CD14-positive monocyte (primary cell): ENCODE results near the gene TBC1D16. TPM values are rescaled to one million over a fixed set of nuclear protein-coding genes. Genes with fewer than 3 reads are reported as not detected.

ENCODE experiments used
- DNase-seq, 3 donors: peaks; one replicate each; pipeline ENCODE4 v3.0.0-alpha.2; 2011 to 2022
- H2AFZ ChIP-seq: 2 replicates; pipeline ENCODE4 v1.6.0; 2012; ENCODE audit warnings: mild to moderate bottlenecking, low read depth, low read length, inconsistent platforms; ENCODE audit not compliant: insufficient read depth, poor library complexity, severe bottlenecking
- H3K27ac ChIP-seq, 2 donors: 1 replicate in 1 of 2; 2 replicates in 1 of 2; pipeline ENCODE4 v1.5.1; 2012 to 2013; ENCODE audit warnings: low read length in 2 of 2, control low read depth in 1 of 2, inconsistent platforms in 1 of 2, low read depth in 1 of 2, mild to moderate bottlenecking in 1 of 2
- H3K27me3 ChIP-seq, 2 donors: one replicate each; pipeline versions ENCODE4 v1.6.0 to v1.6.1; 2011 to 2013; ENCODE audit warnings: low read length in 2 of 2; ENCODE audit not compliant: control insufficient read depth in 2 of 2, insufficient read depth in 2 of 2
- H3K36me3 ChIP-seq, 2 donors: replicated peaks in 1 of 2; 1 replicate in 1 of 2; 2 replicates in 1 of 2; pipeline versions ENCODE4 v1.5.1 to v1.6.1; 2012 to 2013; ENCODE audit warnings: low read length in 2 of 2, control low read depth in 1 of 2, inconsistent platforms in 1 of 2, mild to moderate bottlenecking in 1 of 2; ENCODE audit not compliant: insufficient read depth in 2 of 2, control insufficient read depth in 1 of 2
- H3K4me1 ChIP-seq, 2 donors: 1 replicate in 1 of 2; 2 replicates in 1 of 2; pipeline versions ENCODE4 v1.5.1 to v1.6.1; 2012 to 2013; ENCODE audit warnings: low read length in 2 of 2, control low read depth in 1 of 2, inconsistent platforms in 1 of 2, mild to moderate bottlenecking in 1 of 2, moderate library complexity in 1 of 2; ENCODE audit not compliant: insufficient read depth in 2 of 2, control insufficient read depth in 1 of 2
- H3K4me2 ChIP-seq: replicated peaks from 2 replicates; pipeline ENCODE3; 2012; ENCODE audit warnings: low read length, moderate library complexity, mild to moderate bottlenecking; ENCODE audit not compliant: poor library complexity, severe bottlenecking; ENCODE audit errors: extremely low read depth
- H3K4me3 ChIP-seq, 3 experiments: fragments of 200-600 bp in 1 of 3; sonication (generic) in 1 of 3; replicated peaks in 1 of 3; 1 replicate in 2 of 3; 2 replicates in 1 of 3; pipeline ENCODE4 v1.5.1; 2011 to 2013; ENCODE audit warnings: low read length in 3 of 3, mild to moderate bottlenecking in 3 of 3, control low read depth in 2 of 3, low read depth in 2 of 3, inconsistent platforms in 1 of 3, moderate library complexity in 1 of 3
- H3K79me2 ChIP-seq: 2 replicates; pipeline ENCODE4 v1.6.0; 2012; ENCODE audit warnings: mild to moderate bottlenecking, control low read depth, inconsistent platforms, low read length, moderate library complexity; ENCODE audit not compliant: insufficient read depth
- H3K9ac ChIP-seq: 2 replicates; pipeline ENCODE4 v1.6.0; 2017; ENCODE audit warnings: low read length, mild to moderate bottlenecking; ENCODE audit not compliant: insufficient read depth, poor library complexity, severe bottlenecking
- H3K9me3 ChIP-seq, 2 donors: replicated peaks in 1 of 2; 1 replicate in 1 of 2; 2 replicates in 1 of 2; pipeline versions ENCODE4 v1.5.1 to v1.6.1; 2012 to 2013; ENCODE audit warnings: low read length in 2 of 2, control low read depth in 1 of 2; ENCODE audit not compliant: control insufficient read depth in 1 of 2, insufficient read depth in 1 of 2
- H4K20me1 ChIP-seq: 2 replicates; pipeline ENCODE4 v1.6.0; 2012; ENCODE audit warnings: mild to moderate bottlenecking, low read length, control low read depth, moderate library complexity; ENCODE audit not compliant: insufficient read depth
- H3K27ac Mint-ChIP-seq, 7 donors: one replicate each; pipeline ENCODE4 v1.8.0; 2020; ENCODE audit warnings: mild to moderate bottlenecking in 7 of 7, mixed read lengths in 7 of 7, moderate library complexity in 6 of 7, inconsistent platforms in 2 of 7
- H3K27me3 Mint-ChIP-seq, 3 donors: one replicate each; pipeline ENCODE4 v1.8.0; 2021 to 2022; ENCODE audit warnings: low read depth in 3 of 3, mild to moderate bottlenecking in 3 of 3, mixed read lengths in 3 of 3, moderate library complexity in 3 of 3, inconsistent platforms in 1 of 3
- H3K36me3 Mint-ChIP-seq, 2 donors: one replicate each; pipeline ENCODE4 v1.8.0; 2020; ENCODE audit warnings: mixed read lengths in 2 of 2, inconsistent platforms in 1 of 2, mild to moderate bottlenecking in 1 of 2
- H3K4me1 Mint-ChIP-seq: one replicate; pipeline ENCODE4 v1.8.0; 2020; ENCODE audit warnings: mild to moderate bottlenecking, mixed read lengths
- H3K4me3 Mint-ChIP-seq, 2 donors: one replicate each; pipeline ENCODE4 v1.8.0; 2020; ENCODE audit warnings: mild to moderate bottlenecking in 2 of 2, mixed read lengths in 2 of 2, moderate library complexity in 1 of 2
- H3K9me3 Mint-ChIP-seq, 7 donors: one replicate each; pipeline ENCODE4 v1.8.0; 2020 to 2022; ENCODE audit warnings: mixed read lengths in 7 of 7, mild to moderate bottlenecking in 6 of 7, moderate library complexity in 6 of 7, inconsistent platforms in 2 of 7
- WGBS: methylation state at CpG from one replicate; pipeline ENCODE4 v1.1.5; 2013; ENCODE audit warnings: missing lambda C conversion rate; ENCODE audit not compliant: insufficient coverage; 5-methylcytosine and 5-hydroxymethylcytosine counted together
- intact Hi-C, 2 donors: fragments of 100-400 bp; cut with micrococcal nuclease; formaldehyde crosslinking; loops; one replicate each; pipeline versions ENCODE4 v1.15.0 to v1.15.1; 2023
- polyA plus RNA-seq, 3 donors: library from polyadenylated mRNA; depleted of rRNA in 1 of 3; unstranded in 2 of 3; stranded (reverse) in 1 of 3; fragments of 300-500 nt in 2 of 3; fragments of >200 nt in 1 of 3; fragmentation: Illumina TruSeq in 2 of 3; gene quantifications; 1 replicate in 2 of 3; 2 replicates in 1 of 3; pipeline ENCODE4 v1.2.3, GENCODE V29; 2012 to 2021
- TF ChIP-seq, protein P1 (sequence below): fragments of 200-600 bp; IDR thresholded peaks from one replicate; pipeline ENCODE4 v1.8.0; 2022; ENCODE audit warnings: antibody characterized with exemption, mild to moderate bottlenecking

Gene TBC1D16
- polyA plus RNA-seq, 3 donors, result 0.11 to 0.53 (median 0.27) TPM

GRCh38 chr17:80034791-80035686, 633 bp downstream of the TBC1D16 start:
- H3K4me1 ChIP-seq, result peaks cover 20 to 24% of the 10 kb centered on the region in 2 donors
- under 1% methylated on average over 50 of the region's 55 CpGs for WGBS
- peaks cover 21% of the 10 kb centered on the region for H3K4me1 Mint-ChIP-seq
- H3K9ac ChIP-seq, result peak overlapping the region; percentile 49
- peaks cover 22 to 44% of the 10 kb centered on the region in 2 donors for H3K27me3 ChIP-seq
- no peak overlapping the region for H3K27ac ChIP-seq
- H3K27ac Mint-ChIP-seq, result peak overlapping the region in 5 of 7 donors; percentile 66 to 84 (median 77)
- H2AFZ ChIP-seq, result peak overlapping the region; percentile 33
- H3K9me3 ChIP-seq, result no peaks in the 10 kb centered on the region
- H3K36me3 ChIP-seq, result no peaks in the 10 kb centered on the region
- no peaks in the 10 kb centered on the region for H3K79me2 ChIP-seq
- peak overlapping the region; percentile 85 to 94 for H3K4me3 Mint-ChIP-seq
- H3K4me3 ChIP-seq, result peak overlapping the region; percentile 43 to 73 (median 62)
- intact Hi-C loops, result loop anchor here in 1 of 2 donors (10.0 kb wide), 1 partner anchor 110 kb away; the partner anchor contains the start of gene EIF4A3
- DNase-seq, result peak; percentile 29 to 46 (median 32)
- H3K27me3 Mint-ChIP-seq, result peaks cover 42 to 62% (median 49%) of the 10 kb centered on the region in 3 donors
- TF ChIP-seq, protein P1, sequence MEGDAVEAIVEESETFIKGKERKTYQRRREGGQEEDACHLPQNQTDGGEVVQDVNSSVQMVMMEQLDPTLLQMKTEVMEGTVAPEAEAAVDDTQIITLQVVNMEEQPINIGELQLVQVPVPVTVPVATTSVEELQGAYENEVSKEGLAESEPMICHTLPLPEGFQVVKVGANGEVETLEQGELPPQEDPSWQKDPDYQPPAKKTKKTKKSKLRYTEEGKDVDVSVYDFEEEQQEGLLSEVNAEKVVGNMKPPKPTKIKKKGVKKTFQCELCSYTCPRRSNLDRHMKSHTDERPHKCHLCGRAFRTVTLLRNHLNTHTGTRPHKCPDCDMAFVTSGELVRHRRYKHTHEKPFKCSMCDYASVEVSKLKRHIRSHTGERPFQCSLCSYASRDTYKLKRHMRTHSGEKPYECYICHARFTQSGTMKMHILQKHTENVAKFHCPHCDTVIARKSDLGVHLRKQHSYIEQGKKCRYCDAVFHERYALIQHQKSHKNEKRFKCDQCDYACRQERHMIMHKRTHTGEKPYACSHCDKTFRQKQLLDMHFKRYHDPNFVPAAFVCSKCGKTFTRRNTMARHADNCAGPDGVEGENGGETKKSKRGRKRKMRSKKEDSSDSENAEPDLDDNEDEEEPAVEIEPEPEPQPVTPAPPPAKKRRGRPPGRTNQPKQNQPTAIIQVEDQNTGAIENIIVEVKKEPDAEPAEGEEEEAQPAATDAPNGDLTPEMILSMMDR, result no peak
- peak overlapping the region; percentile 85 for H3K4me2 ChIP-seq
- peaks cover 5 to 14% of the 10 kb centered on the region in 2 donors for H3K36me3 Mint-ChIP-seq
- H4K20me1 ChIP-seq, result no peaks in the 10 kb centered on the region
- peaks cover 0 to 9% (median 4%) of the 10 kb centered on the region in 7 donors for H3K9me3 Mint-ChIP-seq

- peaks cover 20 to 31% of the 10 kb centered on the region in 2 donors for H3K4me1 ChIP-seq
- H3K36me3 Mint-ChIP-seq, result peaks cover 5 to 14% of the 10 kb centered on the region in 2 donors
- no peaks in the 10 kb centered on the region for H4K20me1 ChIP-seq
- H3K4me3 ChIP-seq, result no peak overlapping the region
- no peak overlapping the region for H3K27ac Mint-ChIP-seq
- TF ChIP-seq, protein P1, result no peak
- H3K27me3 Mint-ChIP-seq, result peaks cover 39 to 56% (median 45%) of the 10 kb centered on the region in 3 donors
- no peak for DNase-seq
- intact Hi-C loops, result loop anchor here in 1 of 2 donors (10.0 kb wide), 1 partner anchor 111 kb away; the partner anchor contains the start of gene EIF4A3
- H3K4me1 Mint-ChIP-seq, result peaks cover 29% of the 10 kb centered on the region
- no peak overlapping the region for H3K4me2 ChIP-seq
- no peak overlapping the region for H3K9ac ChIP-seq
- H3K9me3 ChIP-seq, result no peaks in the 10 kb centered on the region
- H3K27ac ChIP-seq, result no peak overlapping the region
- peaks cover 22 to 38% of the 10 kb centered on the region in 2 donors for H3K27me3 ChIP-seq
- H3K36me3 ChIP-seq, result no peaks in the 10 kb centered on the region
- H3K4me3 Mint-ChIP-seq, result peak overlapping the region in 1 of 2 donors; percentile 94
- 94% methylated on average over 2 of the region's 4 CpGs for WGBS
- no peaks in the 10 kb centered on the region for H3K79me2 ChIP-seq
- no peak overlapping the region for H2AFZ ChIP-seq
- H3K9me3 Mint-ChIP-seq, result peaks cover 0 to 9% (median 4%) of the 10 kb centered on the region in 7 donors
Observed at GRCh38 chr17:80033840-80034239, 1.8 kb downstream of the TBC1D16 start.
